T-helper 1 cell (primary cell): ENCODE results near the gene CLDN6.
A peak's percentile ranks its signal among the peaks of the same experiment; 100 is the strongest.
"Not testable (repeated sequence)": the region's sequence is repeated elsewhere in the genome, so short reads cannot be mapped to it uniquely, and the experiment has no call there.

Source experiments
- DNase-seq, 5 donors: peaks; one replicate each; pipeline ENCODE4 v3.0.0-alpha.2; 2012 to 2020
- total RNA-seq, 4 donors: gene quantifications; one replicate each; lab custom pipeline; 2026; lab: John Stamatoyannopoulos, UW

The CLDN6 gene
- total RNA-seq, result 0 to 0.15 (median 0) reads per million in 4 donors

DNA sequence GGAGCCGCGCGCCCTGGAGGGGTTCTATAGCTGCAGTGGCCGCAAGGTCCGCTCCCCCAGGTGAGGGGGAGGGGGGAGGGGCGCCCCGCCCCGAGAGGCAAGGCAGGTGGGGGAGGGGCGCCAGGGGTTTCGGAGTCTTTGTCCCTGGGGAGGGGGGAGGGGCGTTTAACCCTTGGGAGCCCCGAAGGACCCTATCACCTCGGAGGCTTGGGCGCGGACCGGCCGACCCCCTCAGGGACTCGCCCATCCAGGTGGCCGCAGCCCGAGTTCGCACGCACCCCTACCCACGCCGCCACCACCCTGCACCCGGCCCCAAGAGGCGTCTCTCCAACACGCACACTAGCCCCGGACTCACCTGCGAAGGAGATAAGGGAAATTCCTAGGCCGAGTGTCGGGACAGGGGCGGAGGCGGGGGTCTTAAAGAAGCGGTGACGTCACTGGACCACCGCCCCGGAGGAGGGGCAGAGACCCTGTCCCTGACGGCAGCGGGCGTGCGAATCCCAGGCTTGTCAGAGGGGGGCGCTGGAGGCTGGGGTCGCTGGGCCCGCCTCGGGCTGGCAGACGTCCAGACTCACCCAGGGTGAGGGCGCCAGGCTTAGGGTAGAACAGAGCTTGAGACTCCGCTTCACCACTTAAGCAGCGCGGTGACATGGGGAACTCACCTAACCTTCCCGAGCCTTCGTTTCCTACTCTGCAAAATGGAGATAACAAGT is at the start of gene CLDN6:
TSS of gene CLDN6 (minus strand) at position 390 of the 713 bp plus-strand sequence. CDS start 2,162 bp downstream, outside the sequence.
- no peak for DNase-seq

- DNase-seq, result peak in 1 of 5 donors; percentile 36
Observed at GRCh38 chr16:3066440-3066748, 48.4 kb upstream of the CLDN6 start.

DNA sequence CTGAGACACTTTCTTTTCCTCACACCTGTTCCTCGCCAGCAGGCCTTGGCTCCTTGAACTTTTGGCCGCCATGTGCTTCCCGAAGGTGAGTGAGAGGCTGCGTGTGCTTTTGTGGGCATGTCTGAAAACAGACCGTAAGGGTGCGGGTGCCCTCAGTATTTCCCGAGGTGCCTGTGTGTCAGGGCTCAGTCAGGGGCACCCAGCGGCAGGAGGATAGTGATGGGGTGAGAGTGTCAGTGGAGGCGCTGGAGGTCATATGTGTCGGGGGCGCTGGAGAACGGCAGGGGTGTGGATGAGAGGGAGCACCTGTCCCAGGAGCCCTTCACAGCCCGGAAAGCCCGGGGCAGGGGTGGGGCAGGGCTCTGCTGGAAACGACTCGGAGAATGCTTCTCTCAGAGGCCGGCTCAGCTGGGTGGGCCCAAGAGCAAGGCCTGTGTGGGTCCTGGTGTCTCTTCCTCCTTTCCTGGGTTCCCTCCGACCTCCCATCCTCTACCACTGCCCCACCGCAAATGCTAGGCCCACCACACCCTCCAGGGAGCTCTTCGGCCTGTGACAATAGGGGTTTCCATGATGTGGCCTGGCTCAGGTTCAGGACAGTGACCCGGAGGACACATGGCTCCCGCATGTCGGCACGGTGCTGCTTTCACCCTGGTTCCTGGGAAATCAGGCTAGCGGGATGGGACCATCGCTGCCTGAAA is 47.9 kb upstream of the CLDN6 start:
- DNase-seq, result no peak

- peak; percentile 38 to 88 (median 54) for DNase-seq
Observed at GRCh38 chr16:3065069-3065741, 47.2 kb upstream of the CLDN6 start, which contains the start of gene IL32. Gene IL32 (plus strand): TSS chr16:3065640. CDS start chr16:3065812, 172 bp downstream.

DNA sequence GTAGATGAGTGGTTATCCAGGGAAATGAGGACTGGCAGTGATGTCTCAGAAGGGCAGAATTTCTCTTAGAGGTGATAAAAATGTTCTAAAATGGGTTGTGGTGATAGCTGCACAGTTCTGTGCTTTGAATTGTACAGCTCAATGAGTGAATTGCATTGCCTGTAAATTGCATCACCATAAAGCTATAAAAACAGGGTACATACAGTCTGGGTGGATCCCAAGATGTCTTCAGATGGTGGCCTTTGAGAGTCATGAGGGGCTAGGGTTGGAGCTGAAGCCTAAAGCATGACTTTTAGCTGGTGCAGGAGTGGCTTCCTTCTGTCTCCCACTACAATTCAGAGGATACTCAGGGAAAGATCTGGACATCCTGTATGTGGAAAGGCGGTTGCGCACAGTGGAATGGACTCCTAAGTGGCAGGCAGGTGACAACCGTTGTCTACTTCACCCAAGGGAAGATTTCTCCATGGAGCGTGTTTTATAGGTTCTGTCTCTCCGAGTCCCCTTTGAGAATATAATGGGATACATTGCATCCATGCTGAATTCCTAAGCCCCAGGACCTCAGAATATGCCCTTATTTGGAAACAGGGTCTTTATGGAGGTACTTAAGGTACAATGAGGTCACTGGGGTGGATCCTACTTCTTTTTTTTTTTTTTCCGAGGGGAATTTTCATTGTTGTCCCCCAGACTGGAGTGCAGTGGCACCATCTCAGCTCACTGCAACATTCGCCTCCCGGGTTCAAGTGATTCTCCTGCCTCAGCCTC is 45.8 kb upstream of the CLDN6 start:
- peak in 1 of 5 donors; percentile 51 for DNase-seq

DNA sequence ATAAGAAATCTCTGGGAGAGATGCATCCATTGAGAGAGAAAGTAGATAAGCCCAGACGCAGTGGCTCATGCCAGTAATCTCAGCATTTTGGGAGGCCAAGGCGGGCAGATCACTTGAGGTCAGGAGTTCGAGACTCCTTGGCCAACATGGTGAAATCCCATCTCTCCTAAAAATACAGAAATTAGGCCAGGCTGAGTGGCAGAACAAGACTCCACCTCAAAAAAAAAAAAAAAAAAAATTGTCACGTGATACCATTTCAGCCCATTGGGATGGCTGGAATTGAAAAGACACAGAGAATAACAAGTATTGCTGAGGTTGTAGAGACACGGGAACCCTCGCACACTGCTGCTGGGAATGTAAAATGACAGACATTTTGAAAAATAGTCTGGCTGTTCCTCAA is 44.6 kb upstream of the CLDN6 start:
- DNase-seq, result no peak

DNA sequence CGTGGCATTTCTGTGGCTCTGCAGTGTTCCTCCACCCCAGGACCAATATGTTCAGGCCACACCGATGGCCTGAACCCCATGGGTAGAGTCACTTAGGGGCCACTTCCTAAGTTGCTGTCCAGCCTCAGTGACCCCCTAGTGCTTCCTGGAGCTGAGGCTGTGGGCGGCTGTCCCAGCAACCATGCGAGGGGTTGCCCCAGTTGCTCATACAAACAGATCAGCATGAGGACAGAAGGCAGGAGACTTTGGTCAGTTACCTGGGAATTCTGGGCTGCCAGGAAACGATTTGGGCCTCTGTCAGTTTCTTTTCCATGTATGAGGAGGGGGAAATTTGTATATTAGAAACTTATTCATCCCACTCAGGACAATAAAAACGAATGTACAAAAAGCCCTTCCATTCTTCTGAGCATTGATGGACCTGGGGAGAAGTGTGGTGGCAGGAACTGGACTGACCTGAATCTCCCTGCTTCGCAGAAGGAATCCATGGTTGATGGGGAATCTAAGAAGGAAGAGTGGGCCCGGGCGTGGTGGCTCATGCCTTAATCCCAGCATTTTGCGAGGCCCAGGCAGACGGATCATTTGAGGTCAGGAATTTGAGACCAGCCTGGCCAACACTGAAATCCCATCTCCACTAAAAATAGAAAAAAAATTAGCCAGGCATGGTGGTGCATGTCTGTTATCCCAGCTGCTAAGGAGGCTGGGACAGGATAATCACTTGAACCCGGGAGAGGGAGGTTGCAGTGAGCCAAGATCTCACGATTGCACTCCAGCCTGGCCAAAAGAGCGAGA is 42.5 kb upstream of the CLDN6 start:
- no peak for DNase-seq

GRCh38 chr16:3059723-3060242 is 41.8 kb upstream of the CLDN6 start:
- no peak for DNase-seq

GRCh38 chr16:3059041-3059722 is 41.2 kb upstream of the CLDN6 start:
- DNase-seq, result peak; percentile 76 to 91 (median 81)

DNA sequence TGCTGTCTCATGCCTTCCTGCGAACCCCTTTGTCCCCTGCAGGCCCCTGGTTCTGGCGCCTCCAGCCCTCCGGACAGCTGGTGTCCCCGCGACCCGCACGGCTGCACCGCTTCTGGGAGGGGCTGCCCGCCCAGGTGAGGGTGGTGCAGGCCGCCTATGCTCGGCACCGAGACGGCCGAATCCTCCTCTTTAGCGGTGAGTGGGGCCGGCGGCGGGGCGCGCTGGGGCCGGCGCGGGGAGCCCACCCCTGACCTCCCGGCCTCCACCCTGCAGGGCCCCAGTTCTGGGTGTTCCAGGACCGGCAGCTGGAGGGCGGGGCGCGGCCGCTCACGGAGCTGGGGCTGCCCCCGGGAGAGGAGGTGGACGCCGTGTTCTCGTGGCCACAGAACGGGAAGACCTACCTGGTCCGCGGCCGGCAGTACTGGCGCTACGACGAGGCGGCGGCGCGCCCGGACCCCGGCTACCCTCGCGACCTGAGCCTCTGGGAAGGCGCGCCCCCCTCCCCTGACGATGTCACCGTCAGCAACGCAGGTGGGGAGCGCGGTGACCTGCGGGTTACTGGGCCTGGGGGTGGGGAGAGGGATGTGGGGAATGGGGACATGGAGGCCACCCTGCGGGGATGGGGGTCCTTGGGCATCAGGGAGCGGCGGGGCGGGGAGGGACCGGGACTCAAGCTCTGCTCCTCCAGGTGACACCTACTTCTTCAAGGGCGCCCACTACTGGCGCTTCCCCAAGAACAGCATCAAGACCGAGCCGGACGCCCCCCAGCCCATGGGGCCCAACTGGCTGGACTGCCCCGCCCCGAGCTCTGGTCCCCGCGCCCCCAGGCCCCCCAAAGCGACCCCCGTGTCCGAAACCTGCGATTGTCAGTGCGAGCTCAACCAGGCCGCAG is 40.4 kb upstream of the CLDN6 start:
- peak in 4 of 5 donors; percentile 37 to 76 (median 41) for DNase-seq

DNA sequence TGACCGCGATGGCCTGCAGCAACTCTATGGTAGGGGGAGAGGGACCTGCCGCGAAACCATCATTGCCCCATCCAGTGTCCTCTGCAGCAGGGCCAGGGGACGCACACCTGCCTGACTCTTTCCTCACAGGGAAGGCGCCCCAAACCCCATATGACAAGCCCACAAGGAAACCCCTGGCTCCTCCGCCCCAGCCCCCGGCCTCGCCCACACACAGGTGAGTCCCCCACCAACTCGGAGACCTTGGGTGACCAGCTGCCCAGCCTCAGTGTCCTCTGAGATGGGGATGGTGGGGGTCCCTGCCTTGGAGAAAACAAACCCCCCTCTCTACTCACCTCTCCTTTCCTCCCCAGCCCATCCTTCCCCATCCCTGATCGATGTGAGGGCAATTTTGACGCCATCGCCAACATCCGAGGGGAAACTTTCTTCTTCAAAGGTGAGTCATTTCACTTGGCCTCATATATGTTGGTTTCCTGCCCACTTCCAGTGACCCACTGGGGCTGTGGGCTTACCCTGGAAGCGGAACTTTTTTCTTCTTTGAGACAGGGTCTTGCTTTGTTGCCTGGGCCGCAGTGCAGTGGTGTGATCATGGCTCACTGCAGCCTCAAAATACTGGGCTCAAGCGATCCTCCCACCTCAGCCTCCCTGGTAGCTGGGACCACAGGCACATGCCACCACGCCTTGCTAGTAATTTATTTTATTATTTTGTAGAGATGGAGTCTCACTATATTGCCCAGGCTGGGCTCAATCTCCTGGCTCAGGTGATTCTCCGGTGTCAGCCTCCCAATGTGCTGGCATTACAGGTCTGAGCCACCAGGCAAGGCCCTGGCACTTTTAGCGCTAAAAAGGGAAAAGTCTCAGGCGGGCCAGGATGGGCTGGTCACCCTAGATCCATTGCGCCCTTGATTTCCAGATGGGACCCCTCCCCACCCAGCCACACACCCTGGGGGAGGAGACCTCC is 39.5 kb upstream of the CLDN6 start:
- peak in 1 of 5 donors; percentile 73 for DNase-seq

DNA sequence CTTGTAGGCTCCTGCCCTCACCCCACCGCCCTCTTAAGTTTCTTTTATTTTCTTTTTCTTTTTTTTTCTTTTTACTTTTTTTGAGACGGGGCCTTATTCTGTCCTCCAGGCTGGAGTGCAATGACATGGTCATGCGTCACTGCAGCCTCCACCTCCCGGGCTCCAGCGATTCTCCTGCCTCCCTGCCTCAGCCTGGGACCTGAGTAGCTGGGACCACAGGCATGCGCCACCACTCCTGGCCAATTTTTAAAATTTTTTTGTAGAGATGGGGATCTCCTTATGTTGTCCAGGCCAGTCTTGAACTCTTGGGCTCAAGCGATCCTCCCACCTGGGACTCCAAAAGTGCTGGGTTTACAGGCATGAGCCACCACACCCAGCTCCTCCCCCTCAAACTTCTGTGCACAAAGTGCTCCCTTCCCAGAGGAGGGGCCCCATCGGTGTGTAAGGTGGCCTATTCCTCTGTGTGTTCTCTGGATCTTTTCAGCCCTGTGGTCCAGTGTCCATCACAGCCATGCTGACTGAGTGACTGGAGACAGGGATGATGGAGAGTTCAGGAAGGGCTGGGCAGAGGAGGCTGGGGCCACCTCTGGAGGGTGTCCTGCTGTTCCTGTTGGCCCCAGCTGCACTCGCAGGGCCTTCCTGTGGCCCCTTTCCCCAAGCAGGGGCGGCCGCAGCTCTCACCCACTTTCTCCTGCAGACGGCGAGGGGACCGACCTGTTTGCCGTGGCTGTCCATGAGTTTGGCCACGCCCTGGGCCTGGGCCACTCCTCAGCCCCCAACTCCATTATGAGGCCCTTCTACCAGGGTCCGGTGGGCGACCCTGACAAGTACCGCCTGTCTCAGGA is 38.6 kb upstream of the CLDN6 start:
- no peak for DNase-seq

- not testable (repeated sequence) for DNase-seq
Observed at GRCh38 chr16:3055734-3056115, 37.7 kb upstream of the CLDN6 start.

DNA sequence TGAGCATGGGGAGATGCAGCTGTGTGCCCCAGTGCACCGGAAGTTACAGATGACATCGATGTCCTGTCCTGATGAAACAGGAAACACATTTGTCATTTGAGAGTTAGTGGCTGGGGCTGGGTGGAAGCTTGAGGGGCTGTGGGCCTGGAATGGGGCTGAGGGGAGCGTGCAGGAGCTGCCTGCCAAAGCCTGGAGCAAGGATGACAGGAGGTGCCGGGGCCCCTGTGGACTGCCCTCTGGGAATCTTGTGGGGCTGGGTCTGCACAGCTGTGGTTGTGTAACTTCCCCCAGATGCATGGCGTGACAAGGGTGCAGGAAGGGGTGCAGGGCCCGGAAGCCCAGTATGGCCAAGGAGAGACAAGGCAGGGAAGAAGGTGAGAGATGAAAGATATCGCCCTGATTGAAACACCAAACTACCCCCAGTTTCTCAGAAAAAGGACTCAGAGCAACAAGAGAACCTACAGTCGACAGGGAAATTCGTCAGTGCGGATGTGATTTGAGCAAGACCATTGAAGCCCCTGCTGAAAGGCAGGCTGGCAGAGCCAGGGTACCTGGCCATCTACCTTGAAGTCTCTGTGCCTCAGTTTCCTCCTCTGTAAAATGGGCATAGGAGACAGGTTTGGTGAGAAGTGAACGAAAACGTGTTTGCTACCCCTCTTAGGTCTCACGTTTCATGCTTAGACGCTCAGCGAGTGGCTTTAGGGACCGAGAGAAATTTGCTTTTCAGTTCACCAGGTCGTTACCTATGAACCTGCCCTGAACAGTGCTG is 37.2 kb upstream of the CLDN6 start:
- DNase-seq, result peak in 1 of 5 donors; percentile 90

DNA sequence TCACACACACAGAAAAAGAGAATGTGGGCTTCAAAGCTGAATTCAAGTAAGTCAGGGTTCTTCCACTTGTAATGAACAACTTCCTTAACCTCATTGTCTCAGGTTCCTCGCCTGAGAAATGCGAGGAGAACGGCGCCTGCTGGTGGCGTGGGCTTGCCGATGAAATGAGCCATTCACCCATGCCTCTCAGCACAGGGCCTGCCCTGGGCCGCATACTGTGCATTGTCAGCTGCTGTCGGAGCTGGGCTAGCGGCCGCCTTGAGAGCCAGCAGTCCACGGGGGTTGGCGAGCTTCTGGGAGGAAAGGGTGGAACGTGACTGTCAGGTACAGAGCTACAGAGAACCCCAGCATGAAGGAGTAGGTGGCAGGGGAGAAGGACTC is 35.3 kb upstream of the CLDN6 start:
- DNase-seq, result not testable (repeated sequence)

DNA sequence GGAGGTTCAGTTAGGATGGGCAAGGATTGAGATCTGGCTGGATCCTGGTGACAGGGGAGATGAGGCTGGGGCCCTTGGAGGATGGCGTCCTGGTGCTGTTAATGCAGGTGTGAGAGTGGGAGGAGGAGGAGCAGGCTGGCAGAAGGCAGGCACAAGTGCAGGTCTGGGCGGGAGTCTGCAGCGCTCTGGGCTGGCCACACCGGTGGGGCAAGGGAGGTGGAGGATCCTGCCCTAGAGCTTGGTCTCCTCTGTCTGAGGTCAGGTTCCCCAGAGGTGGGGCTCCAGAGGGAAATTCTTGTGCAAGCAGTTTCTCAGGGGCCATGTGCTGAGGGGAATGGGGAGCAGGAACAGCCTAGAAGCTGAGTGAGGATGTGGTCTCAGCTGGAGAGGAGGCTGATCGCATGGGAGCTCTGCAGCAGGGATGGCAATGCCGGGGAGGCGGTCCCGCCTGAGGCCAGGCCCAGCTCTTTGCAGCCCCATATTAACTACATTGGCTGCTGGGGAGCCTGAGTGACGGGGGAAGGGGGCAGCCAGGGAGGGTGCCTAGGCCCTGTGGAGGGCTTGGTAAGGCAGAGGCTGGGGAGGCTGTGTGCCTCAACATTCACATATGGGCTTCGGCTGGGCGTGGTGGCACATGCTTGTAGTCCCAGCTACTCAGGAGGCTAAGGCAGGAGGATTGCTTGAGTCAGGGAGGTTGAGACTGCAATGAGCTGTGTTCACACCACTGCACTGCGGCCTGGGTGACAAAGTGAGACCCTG is 34.8 kb upstream of the CLDN6 start:
- DNase-seq, result not testable (repeated sequence)
